ENCODE data around the gene ATG9A. TPM values are rescaled to one million over a fixed set of nuclear protein-coding genes. Genes with fewer than 3 reads are reported as not detected.

ATG9A gene
- total and polyA plus RNA-seq, 9 of the 15 experiments (the other 6 are each of a cell fraction or from before 2014, with no cell fraction given) = 0.25 to 65.6 (median 23.4) TPM

DNA sequence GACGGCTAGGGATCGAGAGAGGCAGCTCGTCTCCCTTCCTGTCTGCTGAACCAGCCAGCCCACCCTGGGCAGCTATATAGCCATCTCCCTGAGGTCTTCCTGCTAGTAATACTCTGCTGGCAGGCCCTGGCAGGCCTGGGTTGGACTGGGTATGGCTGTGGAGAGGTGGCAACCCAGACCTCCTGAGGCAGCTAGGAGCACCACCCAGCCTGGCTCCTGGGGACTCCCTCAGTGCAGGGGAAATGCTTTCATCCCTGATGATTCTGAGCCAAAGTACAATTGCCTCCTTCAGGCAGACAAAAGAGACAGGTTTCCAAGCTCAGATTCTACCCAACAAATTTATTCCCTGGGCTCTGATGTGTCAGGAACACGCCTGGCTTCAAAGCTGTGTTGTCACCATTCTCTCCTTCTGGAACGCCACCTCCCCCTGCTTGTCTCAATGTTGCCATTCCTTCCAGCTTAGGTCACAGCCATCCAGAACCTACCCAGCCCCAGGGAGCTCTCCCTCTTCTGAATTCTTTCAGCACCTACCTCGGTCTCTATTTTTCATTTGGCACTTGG lies 45.0 kb upstream of the ATG9A start:
- ChIA-PET CTCF (ENCODE audit: low intra/inter-chr PET ratio) (no interaction called here), POLR2A (interaction anchor here (0.7 to 1.1 kb wide), 6 partner anchors 13 to 59 kb away, joined by 3 to 7 read pairs (median 4); partner anchors contain the start of genes TUBA4A and TUBA4B)
- 17% methylated on average over 3 of the region's 6 CpGs for WGBS (ENCODE audit: insufficient coverage, low coverage, missing lambda C conversion rate)
- Histone ChIP-seq H3K4me1 (replicated peaks in 1 of 2; ENCODE audit: control insufficient read depth in 2 of 2, insufficient read depth in 2 of 2, low read length in 2 of 2) (peaks cover 17 to 26% of the 10 kb centered on the region in 2 experiments), H2AFZ (ENCODE audit: low read depth, low read length) (peak overlapping the region; percentile 15), H3K4me2 (ENCODE audit: insufficient read depth, low read length) (no peak overlapping the region), H3K4me3 (no peak overlapping the region), H3K9me3 (replicated peaks; ENCODE audit: control insufficient read depth, insufficient read depth, low read depth, low read length) (no peaks in the 10 kb centered on the region), H3K9ac (ENCODE audit: insufficient read depth in 1 of 2, low read depth in 2 of 2, low read length in 2 of 2) (peak overlapping the region in 1 of 2 experiments; percentile 68; a peak in 1 of 4 replicates), H3K27me3 (ENCODE audit: control insufficient read depth in 2 of 2, insufficient read depth in 2 of 2, low read length in 2 of 2) (no peaks in the 10 kb centered on the region), H3K36me3 (ENCODE audit: control insufficient read depth, insufficient read depth, low read length) (no peaks in the 10 kb centered on the region), H3K79me2 (ENCODE audit: control insufficient read depth, insufficient read depth, low read length) (no peaks in the 10 kb centered on the region), H3K27ac (ENCODE audit: extremely low read depth, low read depth, low read length) (no peak overlapping the region), H3K9me1 (ENCODE audit: control insufficient read depth, insufficient read depth, low read length) (no peaks in the 10 kb centered on the region), H4K20me1 (replicated peaks; ENCODE audit: control insufficient read depth, insufficient read depth, low read length) (no peaks in the 10 kb centered on the region)
- DNase-seq (ENCODE audit: extremely low read depth in 1 of 4, low spot score in 3 of 4) (no peak), FAIRE-seq (no peak), ATAC-seq (no peak)
- in situ Hi-C loops (cut with MboI) = no loop called here
- no TSS peak for BruUV-seq (replicated peaks)
- intact Hi-C loops (cut with micrococcal nuclease) = no loop called here
- TF ChIP-seq MTA3 (IDR thresholded peaks at IDR 0.05; ENCODE audit: borderline replicate concordance) = no peak
- 0 out of 2 replicates have a peak, but pooled peaks have one; percentile 16 for TF ChIP-seq JUN (IDR thresholded peaks at IDR 0.05; ENCODE audit: borderline replicate concordance, low read depth, low read length)
- no peak for TF ChIP-seq JUN (CRISPR knock-in tag; IDR thresholded peaks at IDR 0.05; ENCODE audit: borderline replicate concordance)
- TF ChIP-seq ZNF354B (CRISPR knock-in tag; IDR thresholded peaks at IDR 0.05) = no peak
- no peak; the same call in 1 of the 2 replicates for TF ChIP-seq JUND (IDR thresholded peaks at IDR 0.05; ENCODE audit: borderline replicate concordance, low read depth, low read length)
- peak; percentile 13; the same call in 1 of the 3 replicates for TF ChIP-seq JUND (tag; IDR thresholded peaks at IDR 0.05; ENCODE audit: borderline replicate concordance, low read depth, low read length)
- TF ChIP-seq, protein P1, sequence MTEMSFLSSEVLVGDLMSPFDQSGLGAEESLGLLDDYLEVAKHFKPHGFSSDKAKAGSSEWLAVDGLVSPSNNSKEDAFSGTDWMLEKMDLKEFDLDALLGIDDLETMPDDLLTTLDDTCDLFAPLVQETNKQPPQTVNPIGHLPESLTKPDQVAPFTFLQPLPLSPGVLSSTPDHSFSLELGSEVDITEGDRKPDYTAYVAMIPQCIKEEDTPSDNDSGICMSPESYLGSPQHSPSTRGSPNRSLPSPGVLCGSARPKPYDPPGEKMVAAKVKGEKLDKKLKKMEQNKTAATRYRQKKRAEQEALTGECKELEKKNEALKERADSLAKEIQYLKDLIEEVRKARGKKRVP (CRISPR knock-in tag; IDR thresholded peaks at IDR 0.05) = no peak
- TF ChIP-seq, protein P2, sequence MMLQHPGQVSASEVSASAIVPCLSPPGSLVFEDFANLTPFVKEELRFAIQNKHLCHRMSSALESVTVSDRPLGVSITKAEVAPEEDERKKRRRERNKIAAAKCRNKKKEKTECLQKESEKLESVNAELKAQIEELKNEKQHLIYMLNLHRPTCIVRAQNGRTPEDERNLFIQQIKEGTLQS (IDR thresholded peaks at IDR 0.05) = 0 out of 2 replicates have a peak, but pooled peaks have one; percentile 20
- TF ChIP-seq, protein P2 (CRISPR knock-in tag; conservative IDR thresholded peaks at IDR 0.05) = no peak
- no peak for TF ChIP-seq SNRNP70 (optimal IDR thresholded peaks at IDR 0.05; ENCODE audit: low read depth, low read length)
- TF ChIP-seq MEIS2 (IDR thresholded peaks at IDR 0.05; ENCODE audit: partially characterized antibody) = peak; percentile 5
